Suprapubic skin (tissue), 4 donors: ENCODE results near the gene SERGEF. TPM values are rescaled to one million over a fixed set of nuclear protein-coding genes. Genes with fewer than 3 reads are reported as not detected.

Experiments used
- DNase-seq, 2 donors: peaks; one replicate each; pipeline ENCODE4 v3.0.0-alpha.2; 2019; ENCODE audit warnings: low spot score in 2 of 2
- H3K27ac ChIP-seq: fragments of 200-600 bp; sonication (generic); one replicate; pipeline ENCODE4 v1.5.1; 2019
- H3K27me3 ChIP-seq: fragments of 200-600 bp; sonication (generic); one replicate; pipeline ENCODE4 v1.5.1; 2019
- H3K36me3 ChIP-seq: fragments of 200-600 bp; sonication (generic); one replicate; pipeline ENCODE4 v1.5.1; 2019
- H3K4me1 ChIP-seq: fragments of 200-600 bp; sonication (generic); one replicate; pipeline ENCODE4 v1.5.1; 2019
- H3K4me3 ChIP-seq: fragments of 200-600 bp; sonication (generic); one replicate; pipeline ENCODE4 v1.5.1; 2019; ENCODE audit warnings: mild to moderate bottlenecking
- H3K9me3 ChIP-seq: fragments of 200-600 bp; sonication (generic); one replicate; pipeline ENCODE4 v1.5.1; 2019
- EP300 ChIP-seq: sonication (generic); formaldehyde crosslinking; IDR thresholded peaks from one replicate; pipeline ENCODE4 v1.6.1; 2017; ENCODE audit warnings: antibody characterized with exemption
- POLR2A ChIP-seq, 2 donors: fragments of 450-650 bp; IDR thresholded peaks; one replicate each; pipeline ENCODE4 v1.6.1; 2017; ENCODE audit warnings: antibody characterized with exemption in 2 of 2, mild to moderate bottlenecking in 2 of 2, moderate library complexity in 2 of 2
- POLR2AphosphoS5 ChIP-seq, 3 donors: sonication (generic); formaldehyde crosslinking; IDR thresholded peaks; one replicate each; pipeline ENCODE4 v1.6.1; 2017; ENCODE audit warnings: antibody characterized with exemption in 3 of 3
- WGBS: methylation state at CpG from one replicate; pipeline ENCODE4 v1.1.5; 2018; 5-methylcytosine and 5-hydroxymethylcytosine counted together
- total RNA-seq, 4 donors: library from RNA; depleted of rRNA; stranded (reverse); fragments of >200 nt; gene quantifications; one replicate each; pipeline ENCODE4 v1.1.0, GENCODE V29; 2016
- TF ChIP-seq, protein P1 (sequence below), 2 donors: fragments of 200-600 bp in 1 of 2; fragments of 450-650 bp in 1 of 2; sonication (generic) in 1 of 2; IDR thresholded peaks; one replicate each; pipeline ENCODE4 v1.5.1; 2016 to 2019; ENCODE audit warnings: antibody characterized with exemption in 2 of 2, mild to moderate bottlenecking in 1 of 2, moderate library complexity in 1 of 2

Gene SERGEF
- total RNA-seq, 4 donors from 2014 or later: 24.1 to 37.4 (median 29.9) TPM

DNA sequence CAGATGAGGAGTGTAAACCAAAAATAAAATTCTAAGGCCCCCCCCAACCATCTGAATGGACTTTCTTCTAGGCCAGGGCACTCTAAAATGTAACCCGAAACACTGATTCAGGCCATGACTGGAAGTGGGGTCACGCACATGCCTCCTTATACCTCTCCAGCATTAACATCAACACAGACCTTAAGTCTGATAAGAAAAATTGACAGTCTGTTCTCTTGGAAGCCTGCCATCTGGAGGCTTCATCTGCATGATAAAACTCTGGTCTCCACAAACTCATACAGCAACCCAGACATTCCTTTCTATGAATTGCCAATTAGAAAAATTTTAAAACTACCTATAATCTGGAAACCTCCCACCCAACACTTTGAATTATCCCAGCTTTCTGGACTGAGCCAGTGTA is 3.9 kb upstream of the SERGEF start:
- Histone ChIP-seq H3K27me3 (no peaks in the 10 kb centered on the region), H3K4me3 (no peak overlapping the region), H3K27ac (no peak overlapping the region), H3K36me3 (no peaks in the 10 kb centered on the region), H3K4me1 (peaks cover 17% of the 10 kb centered on the region), H3K9me3 (no peaks in the 10 kb centered on the region)
- WGBS: 73% methylated on average over 2 of the region's 2 CpGs
- TF ChIP-seq POLR2AphosphoS5 (IDR thresholded peaks at IDR 0.05) (no peak), EP300 (no peak), POLR2A (IDR thresholded peaks at IDR 0.05) (no peak)
- TF ChIP-seq, protein P1, sequence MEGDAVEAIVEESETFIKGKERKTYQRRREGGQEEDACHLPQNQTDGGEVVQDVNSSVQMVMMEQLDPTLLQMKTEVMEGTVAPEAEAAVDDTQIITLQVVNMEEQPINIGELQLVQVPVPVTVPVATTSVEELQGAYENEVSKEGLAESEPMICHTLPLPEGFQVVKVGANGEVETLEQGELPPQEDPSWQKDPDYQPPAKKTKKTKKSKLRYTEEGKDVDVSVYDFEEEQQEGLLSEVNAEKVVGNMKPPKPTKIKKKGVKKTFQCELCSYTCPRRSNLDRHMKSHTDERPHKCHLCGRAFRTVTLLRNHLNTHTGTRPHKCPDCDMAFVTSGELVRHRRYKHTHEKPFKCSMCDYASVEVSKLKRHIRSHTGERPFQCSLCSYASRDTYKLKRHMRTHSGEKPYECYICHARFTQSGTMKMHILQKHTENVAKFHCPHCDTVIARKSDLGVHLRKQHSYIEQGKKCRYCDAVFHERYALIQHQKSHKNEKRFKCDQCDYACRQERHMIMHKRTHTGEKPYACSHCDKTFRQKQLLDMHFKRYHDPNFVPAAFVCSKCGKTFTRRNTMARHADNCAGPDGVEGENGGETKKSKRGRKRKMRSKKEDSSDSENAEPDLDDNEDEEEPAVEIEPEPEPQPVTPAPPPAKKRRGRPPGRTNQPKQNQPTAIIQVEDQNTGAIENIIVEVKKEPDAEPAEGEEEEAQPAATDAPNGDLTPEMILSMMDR (IDR thresholded peaks at IDR 0.05): no peak
- no peak for DNase-seq

GRCh38 chr11:18014876-18015275 is 2.0 kb upstream of the SERGEF start:
- Histone ChIP-seq H3K36me3 (no peaks in the 10 kb centered on the region), H3K9me3 (no peaks in the 10 kb centered on the region), H3K27me3 (no peaks in the 10 kb centered on the region), H3K4me3 (no peak overlapping the region), H3K4me1 (peaks cover 25% of the 10 kb centered on the region), H3K27ac (no peak overlapping the region)
- DNase-seq: no peak
- TF ChIP-seq EP300 (no peak), POLR2AphosphoS5 (IDR thresholded peaks at IDR 0.05) (no peak), POLR2A (IDR thresholded peaks at IDR 0.05) (no peak)
- TF ChIP-seq, protein P1 (IDR thresholded peaks at IDR 0.05): no peak

- H3K4me1 ChIP-seq: peaks cover 25% of the 10 kb centered on the region
These were observed 1.1 kb upstream of the SERGEF start for GRCh38 chr11:18013790-18014507.

GRCh38 chr11:18012122-18012905 is 533 bp downstream of the SERGEF start:
- TF ChIP-seq EP300: no peak
- TF ChIP-seq POLR2AphosphoS5 (IDR thresholded peaks at IDR 0.05): no peak
- TF ChIP-seq POLR2A (IDR thresholded peaks at IDR 0.05): no peak
- TF ChIP-seq, protein P1 (IDR thresholded peaks at IDR 0.05): no peak
- Histone ChIP-seq H3K4me3 (peak overlapping the region; percentile 82), H3K9me3 (no peaks in the 10 kb centered on the region), H3K27ac (peak overlapping the region; percentile 88), H3K36me3 (no peaks in the 10 kb centered on the region), H3K4me1 (peaks cover 25% of the 10 kb centered on the region), H3K27me3 (no peaks in the 10 kb centered on the region)
- 5% methylated on average over 31 of the region's 46 CpGs for WGBS
- DNase-seq: no peak

More at GRCh38 chr11:18013790-18014507, 1.1 kb upstream of the SERGEF start:
- Histone ChIP-seq H3K4me3 (peak overlapping the region; percentile 82), H3K9me3 (no peaks in the 10 kb centered on the region), H3K27ac (peak overlapping the region; percentile 88), H3K27me3 (no peaks in the 10 kb centered on the region), H3K36me3 (no peaks in the 10 kb centered on the region)
- DNase-seq: no peak
- TF ChIP-seq POLR2AphosphoS5 (IDR thresholded peaks at IDR 0.05) (no peak), EP300 (no peak), POLR2A (IDR thresholded peaks at IDR 0.05) (no peak)
- TF ChIP-seq, protein P1 (IDR thresholded peaks at IDR 0.05): no peak
- 21% methylated on average over 11 of the region's 11 CpGs for WGBS

DNA sequence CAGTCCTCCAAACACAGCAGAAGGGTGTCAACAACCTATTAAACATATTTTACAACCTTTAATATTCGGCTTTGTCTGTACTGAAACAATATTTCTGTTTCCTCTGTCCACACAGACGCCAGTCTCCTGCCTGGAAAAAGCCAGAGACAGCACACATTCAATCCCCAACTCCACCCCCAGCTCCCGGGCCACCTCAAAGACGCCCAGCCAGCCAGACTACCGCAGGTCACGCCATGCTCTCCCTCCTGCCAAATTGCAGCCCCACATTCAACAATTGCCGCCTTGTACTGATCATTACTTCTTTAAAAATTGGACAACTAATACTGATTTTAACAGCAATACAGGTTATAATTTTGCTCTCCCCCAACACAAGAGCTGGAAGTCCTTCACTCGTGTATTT is 1.2 kb downstream of the SERGEF start:
- H3K36me3 ChIP-seq: peaks cover 4% of the 10 kb centered on the region
- H3K9me3 ChIP-seq: no peaks in the 10 kb centered on the region
- no peak for DNase-seq
- peaks cover 25% of the 10 kb centered on the region for H3K4me1 ChIP-seq
- H3K27ac ChIP-seq: peak overlapping the region; percentile 88
- WGBS: 67% methylated on average over 8 of the region's 8 CpGs
- H3K4me3 ChIP-seq: peak overlapping the region; percentile 82
- TF ChIP-seq, protein P1 (IDR thresholded peaks at IDR 0.05): no peak
- TF ChIP-seq EP300: no peak
- TF ChIP-seq POLR2A (IDR thresholded peaks at IDR 0.05): no peak
- TF ChIP-seq POLR2AphosphoS5 (IDR thresholded peaks at IDR 0.05): no peak
- no peaks in the 10 kb centered on the region for H3K27me3 ChIP-seq
